Measurements from ENCODE around the gene XPR1.

- TF ChIP-seq TCF12 (IDR thresholded peaks at IDR 0.05; ENCODE audit: low read depth), result no peak
- TF ChIP-seq CEBPB (IDR thresholded peaks at IDR 0.05), result no peak
- TF ChIP-seq EP300 (IDR thresholded peaks at IDR 0.05; ENCODE audit: borderline replicate concordance), result no peak
- no peak for TF ChIP-seq EGR1 (IDR thresholded peaks at IDR 0.05)
- no peak for TF ChIP-seq RAD21 (IDR thresholded peaks at IDR 0.05; ENCODE audit: low read depth)
- TF ChIP-seq FOXM1 (IDR thresholded peaks at IDR 0.05; ENCODE audit: borderline replicate concordance, low read depth), result no peak
- TF ChIP-seq NFIC (IDR thresholded peaks at IDR 0.05), result no peak
- TF ChIP-seq, protein P1, sequence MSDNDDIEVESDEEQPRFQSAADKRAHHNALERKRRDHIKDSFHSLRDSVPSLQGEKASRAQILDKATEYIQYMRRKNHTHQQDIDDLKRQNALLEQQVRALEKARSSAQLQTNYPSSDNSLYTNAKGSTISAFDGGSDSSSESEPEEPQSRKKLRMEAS (IDR thresholded peaks at IDR 0.05), result no peak
Measured at GRCh38 chr1:180627411-180627810, 4.4 kb upstream of the XPR1 start.

Measured in Ishikawa (cell line).